CD4-positive, alpha-beta T cell treated with Interleukin-2 at 100 ng/mL for 4 hours (primary cell): Measurements from ENCODE around the gene PRKACB.
"Not testable (repeated sequence)": the region's sequence is repeated elsewhere in the genome, so short reads cannot be mapped to it uniquely, and the experiment has no call there.

ENCODE experiments used
- DNase-seq: peaks from one replicate; pipeline ENCODE4 v3.0.0-alpha.2; 2020; ENCODE audit warnings: low spot score

The PRKACB gene

DNA sequence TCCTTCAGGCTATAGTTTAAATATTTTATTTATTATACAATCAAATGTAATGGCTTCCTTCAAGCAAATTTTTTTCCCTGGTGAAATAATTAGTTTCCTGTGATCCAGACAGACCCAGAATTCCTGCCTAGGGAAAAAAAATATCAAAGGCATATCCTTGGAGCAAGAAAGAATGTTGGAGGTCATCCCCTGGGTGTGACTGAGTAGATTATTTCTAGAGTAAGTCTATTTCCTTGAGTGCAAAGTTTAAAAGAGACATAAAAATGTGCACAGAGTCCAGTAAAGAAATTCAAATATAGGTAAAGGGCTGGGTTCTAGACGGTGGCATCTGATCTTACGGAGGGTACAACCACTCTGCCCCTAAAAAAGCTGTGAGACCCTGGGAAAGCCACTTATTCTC lies 125.2 kb downstream of the PRKACB start:
- DNase-seq = no peak

DNA sequence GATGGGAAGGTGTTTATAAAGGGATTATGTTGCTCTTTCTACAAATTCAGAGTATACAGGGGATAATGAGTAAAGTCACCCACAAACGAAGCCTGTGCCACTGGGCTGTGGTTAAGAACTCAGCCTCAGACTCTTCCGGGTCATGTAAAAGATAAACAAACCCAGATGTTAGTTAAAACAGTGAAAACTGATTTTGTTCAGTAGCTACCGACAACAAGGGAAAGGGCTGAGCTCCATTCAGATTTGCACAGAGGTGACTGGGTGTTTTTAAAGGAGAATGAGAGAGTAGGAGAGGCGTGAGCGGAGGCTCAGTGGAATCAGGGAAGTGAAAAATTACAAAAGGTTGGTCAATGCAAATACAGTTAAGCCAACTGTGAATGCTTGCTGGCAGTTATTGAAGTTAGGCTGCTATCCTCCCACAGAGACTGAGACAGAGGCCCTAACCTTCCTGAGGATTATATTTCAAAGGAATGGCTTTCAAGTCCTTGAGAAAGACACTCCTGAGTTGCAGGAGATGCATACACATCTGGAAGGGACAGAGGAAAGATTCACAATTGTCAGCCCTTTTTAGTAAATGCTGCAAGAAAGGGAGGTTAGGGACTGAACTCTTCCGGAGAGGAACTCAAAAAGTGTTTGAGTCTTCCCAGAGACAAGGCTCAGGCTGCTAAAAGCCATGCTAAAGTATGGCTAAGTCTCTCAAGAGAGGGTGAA lies 127.5 kb downstream of the PRKACB start:
- DNase-seq = no peak

DNA sequence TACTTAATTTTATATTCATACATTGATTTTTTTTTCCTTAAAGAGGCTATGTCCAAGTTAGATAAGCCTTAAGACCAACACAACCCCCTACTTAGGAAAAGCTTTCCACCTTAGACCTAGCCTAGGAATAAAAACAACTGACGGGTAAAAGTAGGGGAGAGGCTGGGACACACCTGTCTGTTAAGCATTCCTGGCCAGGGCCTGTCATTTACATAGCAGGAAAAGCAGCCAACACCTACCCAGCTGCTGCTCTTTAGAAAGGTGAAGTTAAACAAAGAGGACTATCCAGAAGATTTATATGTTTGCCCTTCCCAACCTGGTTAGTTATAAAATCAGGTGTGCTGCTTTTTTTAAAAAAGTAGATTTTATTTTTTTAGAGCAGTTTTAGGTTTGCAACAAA lies 128.3 kb downstream of the PRKACB start:
- no peak for DNase-seq

DNA sequence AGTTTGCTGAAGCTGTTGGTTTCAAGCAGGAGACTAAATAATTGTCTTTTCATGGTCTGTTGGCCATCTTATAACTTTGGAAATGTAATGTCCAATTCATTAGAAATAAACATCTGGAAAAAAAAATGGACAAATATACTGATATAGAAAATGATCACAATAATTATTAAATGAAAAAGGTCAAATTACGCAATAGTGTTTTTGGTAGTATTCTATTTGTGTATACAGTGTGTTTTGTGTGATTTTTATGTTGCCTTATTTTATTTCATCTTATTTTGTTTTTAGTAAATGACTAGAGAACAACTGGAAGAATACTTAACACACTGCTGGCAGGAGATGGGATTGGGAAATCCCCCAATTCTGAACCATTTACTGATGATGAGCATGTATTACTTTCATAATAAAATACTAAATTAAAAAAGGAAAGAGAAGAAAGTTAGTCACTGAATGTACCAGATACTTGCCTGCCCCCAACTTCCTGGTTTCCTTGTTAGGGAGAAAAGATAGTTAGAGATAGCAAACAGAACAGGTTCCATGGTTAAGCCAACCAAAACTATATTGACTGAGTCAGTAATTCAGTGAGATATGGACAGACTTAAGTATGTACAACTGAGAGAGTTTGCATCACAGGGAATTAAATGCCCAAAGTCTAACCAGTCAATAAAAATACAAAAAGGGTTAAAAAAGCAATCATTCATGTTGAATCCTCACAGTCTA lies 133.4 kb downstream of the PRKACB start:
- no peak for DNase-seq

DNA sequence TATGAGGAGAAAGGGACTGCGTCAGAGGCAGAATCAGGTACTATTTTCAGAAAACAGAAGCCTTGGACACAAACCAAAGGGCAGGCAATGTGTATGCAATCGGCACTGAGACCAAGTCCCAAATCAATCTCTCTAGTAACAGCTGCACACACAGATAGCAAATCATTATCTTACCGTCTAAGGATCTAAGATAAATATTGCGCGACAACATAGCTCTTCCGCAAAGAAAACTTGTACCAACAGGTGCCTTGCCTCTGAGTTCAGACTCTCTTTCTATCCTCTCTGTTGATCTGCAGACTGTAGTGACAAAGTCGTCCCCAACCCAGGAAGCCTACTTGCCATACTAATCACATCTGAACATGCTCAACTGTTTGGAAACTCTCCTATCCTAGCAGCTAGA lies 134.8 kb downstream of the PRKACB start:
- DNase-seq = no peak

DNA sequence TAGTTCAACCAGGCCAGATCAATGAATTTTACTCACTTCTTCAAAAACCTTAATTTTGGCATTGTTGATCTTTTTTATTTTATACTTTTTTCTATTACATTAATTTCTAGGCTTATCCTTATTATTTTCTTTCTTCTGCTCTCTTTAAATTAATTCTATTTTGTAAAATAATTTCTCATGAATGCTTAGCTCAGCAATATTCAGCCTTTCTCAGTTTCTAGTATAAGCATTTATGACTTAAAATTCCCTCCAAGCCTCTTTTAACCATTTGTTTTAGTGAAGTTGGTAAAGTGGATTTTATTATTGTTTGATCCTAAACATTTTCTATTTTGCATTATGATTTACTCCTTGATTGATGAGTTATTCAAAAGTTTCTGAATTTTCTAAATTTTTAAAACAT lies 136.8 kb downstream of the PRKACB start:
- DNase-seq = no peak

DNA sequence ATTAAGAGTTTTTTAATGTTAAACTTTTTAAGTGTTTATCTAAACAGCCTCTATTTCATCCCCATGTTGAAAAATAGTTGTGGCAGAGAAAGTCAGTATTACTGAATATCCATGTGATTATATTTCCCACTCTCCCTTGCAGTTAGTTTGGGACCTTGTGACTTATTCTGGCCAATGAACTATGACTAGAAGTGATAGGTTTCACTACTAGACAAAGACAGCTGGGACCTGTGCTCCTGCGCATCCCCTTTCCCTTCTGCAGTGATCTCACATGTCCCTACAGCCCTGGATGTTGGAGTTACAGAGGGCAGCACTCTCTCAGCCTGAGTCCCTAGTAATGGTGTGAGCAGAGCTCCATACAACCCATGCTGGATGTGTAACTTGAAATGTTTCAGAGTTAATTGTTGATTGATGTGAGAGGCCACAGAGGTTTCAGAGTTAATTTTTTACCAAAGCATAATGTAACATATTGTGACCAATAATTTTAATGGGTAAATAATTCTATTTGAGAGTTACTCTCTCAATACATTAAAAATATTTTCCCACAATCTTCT lies 138.8 kb downstream of the PRKACB start:
- DNase-seq = no peak

DNA sequence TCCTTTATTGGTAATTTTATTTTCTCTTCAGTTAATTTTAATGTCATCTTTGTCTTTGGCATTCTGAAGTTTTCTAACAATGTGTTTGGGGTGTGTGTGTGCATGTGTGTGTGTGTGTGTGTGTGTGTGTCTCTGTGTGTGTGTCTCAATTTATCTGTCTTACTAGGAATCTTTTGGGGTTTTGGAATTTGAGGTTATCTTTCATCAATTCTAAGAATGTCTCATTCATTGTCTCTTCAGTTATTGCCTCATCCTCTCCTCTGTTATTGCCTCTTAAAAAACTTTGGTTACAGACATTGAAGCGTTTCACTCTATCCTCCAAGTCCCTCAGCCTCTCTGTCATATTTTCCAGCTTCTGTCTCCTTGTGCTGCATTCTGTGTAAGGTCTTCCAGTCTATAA lies 139.3 kb downstream of the PRKACB start:
- no peak for DNase-seq

DNA sequence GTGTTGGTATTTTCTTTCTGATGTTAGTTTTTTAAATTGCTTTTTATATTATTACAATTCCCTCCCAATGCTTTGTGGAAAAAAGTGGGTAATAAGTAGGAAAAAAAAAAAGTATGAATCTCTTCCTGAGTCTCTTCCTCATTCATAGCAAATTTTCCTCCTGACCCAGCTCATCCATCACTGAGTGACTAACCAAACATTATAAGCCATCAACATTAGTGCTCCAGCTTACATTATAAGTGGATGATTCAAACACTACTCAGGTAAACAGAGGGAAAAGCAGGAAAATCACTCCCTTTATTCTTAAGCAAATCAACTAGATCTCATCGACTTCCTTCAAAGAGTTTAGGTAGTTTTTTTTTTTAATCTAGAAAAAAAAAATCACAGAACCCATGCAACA lies 142.0 kb downstream of the PRKACB start:
- no peak for DNase-seq

DNA sequence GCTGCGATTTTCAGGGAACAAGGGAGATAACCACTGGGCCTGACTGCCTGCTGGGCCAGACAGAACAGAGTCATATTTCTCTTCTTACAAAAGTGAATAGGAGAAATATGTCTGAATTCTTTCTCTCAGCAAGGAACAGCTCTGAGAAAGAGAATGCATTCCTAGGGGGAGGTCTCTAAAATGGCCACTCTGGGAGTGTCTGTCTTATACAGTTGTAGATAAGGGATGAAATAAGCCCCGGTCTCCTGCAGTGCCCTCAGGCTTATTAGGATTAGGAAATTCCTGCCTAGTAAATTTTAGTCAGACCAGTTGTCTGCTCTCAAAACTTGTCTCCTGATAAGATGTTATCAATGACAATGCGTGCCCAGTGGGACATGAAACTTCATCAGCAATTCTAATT lies 143.3 kb downstream of the PRKACB start:
- not testable (repeated sequence) for DNase-seq
